Measurements from ENCODE around the gene FSTL4.

- TF ChIP-seq CTCF (IDR thresholded peaks at IDR 0.05) (no peak), ELF1 (IDR thresholded peaks at IDR 0.05) (no peak), TEAD4 (IDR thresholded peaks at IDR 0.05; ENCODE audit: borderline replicate concordance, insufficient read depth) (no peak), SMC3 (IDR thresholded peaks at IDR 0.05; ENCODE audit: low read depth, low read length) (no peak), YY1 (IDR thresholded peaks at IDR 0.05; ENCODE audit: low read depth) (no peak), MEF2A (IDR thresholded peaks at IDR 0.05; ENCODE audit: borderline replicate concordance, low read depth) (no peak), SIN3A (IDR thresholded peaks at IDR 0.05; ENCODE audit: borderline replicate concordance, low read depth, low read length) (no peak), MAX (IDR thresholded peaks at IDR 0.05; ENCODE audit: low read depth) (no peak), MXI1 (IDR thresholded peaks at IDR 0.05; ENCODE audit: low read depth, low read length) (no peak)
- TF ChIP-seq, protein P1, sequence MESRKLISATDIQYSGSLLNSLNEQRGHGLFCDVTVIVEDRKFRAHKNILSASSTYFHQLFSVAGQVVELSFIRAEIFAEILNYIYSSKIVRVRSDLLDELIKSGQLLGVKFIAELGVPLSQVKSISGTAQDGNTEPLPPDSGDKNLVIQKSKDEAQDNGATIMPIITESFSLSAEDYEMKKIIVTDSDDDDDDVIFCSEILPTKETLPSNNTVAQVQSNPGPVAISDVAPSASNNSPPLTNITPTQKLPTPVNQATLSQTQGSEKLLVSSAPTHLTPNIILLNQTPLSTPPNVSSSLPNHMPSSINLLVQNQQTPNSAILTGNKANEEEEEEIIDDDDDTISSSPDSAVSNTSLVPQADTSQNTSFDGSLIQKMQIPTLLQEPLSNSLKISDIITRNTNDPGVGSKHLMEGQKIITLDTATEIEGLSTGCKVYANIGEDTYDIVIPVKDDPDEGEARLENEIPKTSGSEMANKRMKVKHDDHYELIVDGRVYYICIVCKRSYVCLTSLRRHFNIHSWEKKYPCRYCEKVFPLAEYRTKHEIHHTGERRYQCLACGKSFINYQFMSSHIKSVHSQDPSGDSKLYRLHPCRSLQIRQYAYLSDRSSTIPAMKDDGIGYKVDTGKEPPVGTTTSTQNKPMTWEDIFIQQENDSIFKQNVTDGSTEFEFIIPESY (IDR thresholded peaks at IDR 0.05; ENCODE audit: borderline replicate concordance, low read depth): no peak
Observed at GRCh38 chr5:133227897-133228296, 384.4 kb downstream of the FSTL4 start.

Data from SK-N-SH (cell line).